K562 (cell line): ENCODE data around the gene ZKSCAN3. TPM values are rescaled to one million over a fixed set of nuclear protein-coding genes. Genes with fewer than 3 reads are reported as not detected.
A peak's percentile ranks its signal among the peaks of the same experiment; 100 is the strongest.

Experiments used
- CUX1 ChIP-seq: fragments of 200-800 bp; sonication (Bioruptor generic); IDR thresholded peaks from 2 replicates; pipeline ENCODE4 v1.6.1; 2016; ENCODE audit warnings: missing genetic modification characterization, missing compliant biosample characterization
- E2F6 ChIP-seq, 2 experiments: IDR thresholded peaks; 2 replicates each; pipeline ENCODE4 v1.6.1; 2011; ENCODE audit warnings: borderline replicate concordance in 1 of 2, control low read depth in 1 of 2, low read depth in 1 of 2, low read length in 1 of 2, mild to moderate bottlenecking in 1 of 2, mixed read lengths in 1 of 2, moderate library complexity in 1 of 2; ENCODE audit not compliant: insufficient read depth in 1 of 2, insufficient read length in 1 of 2, poor library complexity in 1 of 2, severe bottlenecking in 1 of 2; ENCODE audit errors: extremely low read depth in 1 of 2
- FOXA1 ChIP-seq: fragments of 450-650 bp; IDR thresholded peaks from 2 replicates; pipeline ENCODE4 v1.6.1; 2016; ENCODE audit warnings: mild to moderate bottlenecking, borderline replicate concordance
- GTF2F1 ChIP-seq: IDR thresholded peaks from 2 replicates; pipeline ENCODE4 v1.6.1; 2011; ENCODE audit warnings: low read depth, low read length, improper control_type of control experiment
- HMGN3 ChIP-seq: IDR thresholded peaks from 2 replicates; pipeline ENCODE4 v1.6.1; 2011; ENCODE audit warnings: borderline replicate concordance, low read depth, mild to moderate bottlenecking, mixed read lengths, low read length; ENCODE audit not compliant: insufficient read length; ENCODE audit errors: extremely low read depth
- HSF4 ChIP-seq: fragments of 250-450 bp; sonication (Bioruptor Pico); IDR thresholded peaks from 2 replicates; pipeline ENCODE4 v2.1.2; 2022; ENCODE audit warnings: mild to moderate bottlenecking, moderate library complexity, borderline replicate concordance
- LCOR ChIP-seq: sonication (generic); formaldehyde crosslinking; IDR thresholded peaks from 2 replicates; pipeline ENCODE4 v1.8.0; 2022; ENCODE audit warnings: mild to moderate bottlenecking, missing genetic modification reagents
- MLX ChIP-seq, 2 experiments: fragments of 450-650 bp in 1 of 2; sonication (generic) in 1 of 2; formaldehyde crosslinking; conservative IDR thresholded peaks; 2 replicates each; pipeline versions ENCODE4 v1.4.0 to v1.8.1; 2020 to 2022; ENCODE audit warnings: mild to moderate bottlenecking in 1 of 2, missing genetic modification reagents in 1 of 2
- PPARD ChIP-seq: fragments of 250-450 bp; sonication (Bioruptor Pico); IDR thresholded peaks from 2 replicates; pipeline ENCODE4 v1.8.0; 2022; ENCODE audit warnings: inconsistent platforms, mild to moderate bottlenecking, moderate library complexity
- SREBF2 ChIP-seq: sonication (generic); formaldehyde crosslinking; IDR thresholded peaks from 2 replicates; pipeline ENCODE4 v1.4.0; 2020; ENCODE audit warnings: mild to moderate bottlenecking, missing genetic modification reagents
- TBP ChIP-seq: optimal IDR thresholded peaks from 2 replicates; pipeline ENCODE3; 2011; ENCODE audit warnings: low read depth, low read length, improper control_type of control experiment
- ZBTB17 ChIP-seq: fragments of 450-650 bp; formaldehyde crosslinking; IDR thresholded peaks from 2 replicates; pipeline ENCODE4 v1.4.0; 2020; ENCODE audit warnings: mild to moderate bottlenecking
- ZC3H8 ChIP-seq: fragments of 450-650 bp; IDR thresholded peaks from 2 replicates; pipeline ENCODE4 v1.6.1; 2017
- ZNF830 ChIP-seq: fragments of 250-450 bp; sonication (Bioruptor Pico); IDR thresholded peaks from 2 replicates; pipeline ENCODE4 v1.5.0; 2021; ENCODE audit warnings: mild to moderate bottlenecking
- polyA plus RNA-seq, 8 experiments: library from polyadenylated mRNA; depleted of rRNA in 4 of 8; stranded (reverse) in 5 of 8; unstranded in 3 of 8; fragments of >200 nt; fragmentation: Nextera tagmentation in 2 of 8; fragmentation: Illumina TruSeq in 1 of 8; extraction: Ambion mirVana in 2 of 8; extraction: Trizol in 1 of 8; gene quantifications; 2 replicates each; pipeline versions ENCODE4 v1.2.1 to v1.2.3, GENCODE V29; 2011 to 2014; ENCODE audit warnings: inconsistent platforms in 1 of 8, missing spikeins in 1 of 8
- total RNA-seq, 7 experiments: library from RNA; depleted of rRNA in 6 of 7; stranded (reverse); fragments of >200 nt in 6 of 7; fragmentation: Illumina TruSeq in 2 of 7; extraction: Trizol in 2 of 7; gene quantifications; 2 replicates each; pipeline versions ENCODE4 v1.2.1 to v1.2.3, GENCODE V29; 2011 to 2021; ENCODE audit warnings: low replicate concordance in 1 of 7
- TF ChIP-seq, protein P1 (sequence below): fragments of 200-800 bp; sonication (Bioruptor generic); IDR thresholded peaks from 2 replicates; pipeline ENCODE4 v1.6.1; 2017; ENCODE audit warnings: missing genetic modification characterization, missing compliant biosample characterization
- TF ChIP-seq, protein P2 (sequence below): sonication (generic); formaldehyde crosslinking; IDR thresholded peaks from 2 replicates; pipeline ENCODE4 v1.8.1; 2022; ENCODE audit warnings: missing genetic modification reagents

ZKSCAN3 gene
- total and polyA plus RNA-seq, 9 of the 15 experiments (the other 6 are each of a cell fraction or from before 2014, with no cell fraction given) = 3.0 to 12.4 (median 10.2) TPM

DNA sequence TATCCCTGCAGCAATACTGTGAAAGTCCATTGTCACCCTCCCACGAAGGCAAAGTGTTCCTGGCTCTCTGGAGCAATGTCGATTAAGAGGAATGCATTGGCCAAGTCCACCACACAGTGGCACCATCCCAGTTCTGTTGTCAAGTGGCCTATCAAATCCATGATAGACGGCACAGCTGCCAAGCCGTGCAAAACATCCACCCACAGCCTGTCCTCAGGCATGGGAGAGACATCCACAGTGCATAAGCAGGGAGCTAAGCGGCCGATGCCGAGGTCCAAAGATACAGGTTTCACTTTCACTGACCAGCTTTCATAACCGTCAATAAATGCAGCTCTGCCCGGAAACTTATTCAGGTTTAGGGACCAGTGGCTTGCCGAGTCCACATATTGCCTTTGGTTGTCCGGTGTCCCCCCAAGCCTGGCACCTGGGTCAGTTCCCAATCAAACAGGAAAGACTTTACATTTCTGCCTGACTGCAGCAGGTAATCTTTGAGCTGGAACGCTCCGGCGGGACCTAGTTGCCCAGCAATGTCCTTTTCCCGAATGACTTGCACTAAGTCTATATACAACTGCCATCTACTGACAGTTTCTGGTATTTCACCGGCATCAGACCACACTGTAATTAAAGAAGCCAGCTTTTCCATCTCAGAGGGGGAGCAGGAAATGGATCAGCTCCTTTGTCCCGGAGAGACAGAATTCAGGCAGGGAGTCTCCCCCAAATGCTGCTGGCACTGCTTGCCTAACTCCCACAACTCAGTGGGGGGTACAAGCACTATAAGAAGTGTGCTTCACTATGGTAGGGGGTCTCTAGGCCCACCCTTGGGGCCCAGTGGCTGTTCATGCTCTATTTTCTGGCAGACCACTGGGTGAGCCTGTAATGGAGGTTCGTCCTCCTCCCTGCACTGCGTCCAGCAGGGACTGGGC, 6.3 kb downstream of the ZKSCAN3 start (continued):
- TF ChIP-seq PPARD (no peak), HMGN3 (no peak), LCOR (CRISPR knock-in tag) (no peak; the same call in 1 of the 2 replicates), SREBF2 (CRISPR knock-in tag) (no peak), ZC3H8 (no peak), MLX (CRISPR knock-in tag; conservative IDR thresholded peaks at IDR 0.05) (no peak), CUX1 (CRISPR knock-in tag) (no peak), E2F6 (IDR thresholded peaks at IDR 0.05; ENCODE audit: borderline replicate concordance in 1 of 2, extremely low read depth in 1 of 2, insufficient read depth in 1 of 2, insufficient read length in 1 of 2, low read depth in 1 of 2, low read length in 1 of 2, poor library complexity in 1 of 2, severe bottlenecking in 1 of 2) (no peak), FOXA1 (no peak), ZNF830 (CRISPR knock-in tag) (no peak), ZBTB17 (CRISPR knock-in tag) (no peak), HSF4 (CRISPR knock-in tag) (no peak), GTF2F1 (no peak), TBP (peak; percentile 66)
- TF ChIP-seq, protein P1, sequence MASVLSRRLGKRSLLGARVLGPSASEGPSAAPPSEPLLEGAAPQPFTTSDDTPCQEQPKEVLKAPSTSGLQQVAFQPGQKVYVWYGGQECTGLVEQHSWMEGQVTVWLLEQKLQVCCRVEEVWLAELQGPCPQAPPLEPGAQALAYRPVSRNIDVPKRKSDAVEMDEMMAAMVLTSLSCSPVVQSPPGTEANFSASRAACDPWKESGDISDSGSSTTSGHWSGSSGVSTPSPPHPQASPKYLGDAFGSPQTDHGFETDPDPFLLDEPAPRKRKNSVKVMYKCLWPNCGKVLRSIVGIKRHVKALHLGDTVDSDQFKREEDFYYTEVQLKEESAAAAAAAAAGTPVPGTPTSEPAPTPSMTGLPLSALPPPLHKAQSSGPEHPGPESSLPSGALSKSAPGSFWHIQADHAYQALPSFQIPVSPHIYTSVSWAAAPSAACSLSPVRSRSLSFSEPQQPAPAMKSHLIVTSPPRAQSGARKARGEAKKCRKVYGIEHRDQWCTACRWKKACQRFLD (CRISPR knock-in tag) = no peak
- TF ChIP-seq, protein P2, sequence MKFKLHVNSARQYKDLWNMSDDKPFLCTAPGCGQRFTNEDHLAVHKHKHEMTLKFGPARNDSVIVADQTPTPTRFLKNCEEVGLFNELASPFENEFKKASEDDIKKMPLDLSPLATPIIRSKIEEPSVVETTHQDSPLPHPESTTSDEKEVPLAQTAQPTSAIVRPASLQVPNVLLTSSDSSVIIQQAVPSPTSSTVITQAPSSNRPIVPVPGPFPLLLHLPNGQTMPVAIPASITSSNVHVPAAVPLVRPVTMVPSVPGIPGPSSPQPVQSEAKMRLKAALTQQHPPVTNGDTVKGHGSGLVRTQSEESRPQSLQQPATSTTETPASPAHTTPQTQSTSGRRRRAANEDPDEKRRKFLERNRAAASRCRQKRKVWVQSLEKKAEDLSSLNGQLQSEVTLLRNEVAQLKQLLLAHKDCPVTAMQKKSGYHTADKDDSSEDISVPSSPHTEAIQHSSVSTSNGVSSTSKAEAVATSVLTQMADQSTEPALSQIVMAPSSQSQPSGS (CRISPR knock-in tag) = no peak
